T-helper 2 cell treated with Interferon-gamma antibody and Interleukin-4, amounts not matched to agents 5 μg/mL and 100 μg/mL, for 36 hours (primary cell): Measurements from ENCODE around the gene PEPD.

Experiments used
- DNase-seq: peaks from one replicate; pipeline ENCODE4 v3.0.0; 2021; ENCODE audit warnings: low spot score
- H3K27ac Mint-ChIP-seq: one replicate; pipeline ENCODE4 v1.8.0; 2021; ENCODE audit warnings: mild to moderate bottlenecking, mixed read lengths
- H3K27me3 Mint-ChIP-seq: one replicate; pipeline ENCODE4 v1.8.0; 2021; ENCODE audit warnings: low read depth, mixed read lengths
- H3K36me3 Mint-ChIP-seq: one replicate; pipeline ENCODE4 v1.8.0; 2021; ENCODE audit warnings: low read depth, mixed read lengths
- H3K4me1 Mint-ChIP-seq: one replicate; pipeline ENCODE4 v1.8.0; 2021; ENCODE audit warnings: low read depth, mixed read lengths
- H3K4me3 Mint-ChIP-seq: one replicate; pipeline ENCODE4 v1.8.0; 2022; ENCODE audit warnings: mild to moderate bottlenecking, moderate library complexity, mixed read lengths
- H3K9me3 Mint-ChIP-seq: one replicate; pipeline ENCODE4 v1.8.0; 2021; ENCODE audit warnings: mixed read lengths

Gene PEPD

DNA sequence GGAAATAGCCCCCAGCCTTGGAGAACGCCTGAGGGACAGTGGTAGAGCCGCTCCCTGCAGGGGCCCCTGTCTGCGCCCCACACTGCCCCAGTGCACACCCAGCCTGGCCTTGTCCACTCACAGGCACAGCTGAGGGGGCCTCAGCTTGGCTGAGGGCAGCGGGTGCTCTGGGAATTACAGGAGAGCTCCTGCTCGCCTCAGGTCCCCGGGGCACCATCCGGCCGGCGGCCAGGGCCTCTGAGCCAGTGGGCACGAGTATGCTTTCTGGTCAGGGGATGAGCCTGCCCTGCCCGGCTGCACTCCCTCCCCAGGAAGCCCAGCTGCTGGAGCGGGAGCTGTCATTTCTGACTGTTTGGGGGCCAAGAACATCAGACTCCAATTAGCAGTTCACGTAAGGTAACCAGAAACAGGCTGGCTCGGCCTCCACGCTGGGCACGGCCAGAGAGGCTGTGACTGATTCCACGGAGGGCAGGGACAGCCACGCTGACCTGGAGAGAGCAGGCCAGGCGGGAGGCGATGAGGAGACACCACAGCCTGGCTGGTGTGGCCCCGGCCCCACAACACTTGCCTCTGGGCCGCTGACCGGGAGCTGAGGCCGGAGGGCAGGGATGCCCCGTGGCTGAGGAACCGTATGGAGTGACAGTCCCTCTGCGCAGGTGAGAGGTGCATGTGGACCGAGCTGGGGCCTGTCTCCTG, 132.7 kb downstream of the PEPD start:
- no peaks in the 10 kb centered on the region for H3K27me3 Mint-ChIP-seq
- H3K9me3 Mint-ChIP-seq = no peaks in the 10 kb centered on the region
- H3K36me3 Mint-ChIP-seq = no peaks in the 10 kb centered on the region
- no peaks in the 10 kb centered on the region for H3K4me1 Mint-ChIP-seq
- H3K4me3 Mint-ChIP-seq = no peak overlapping the region
- no peak overlapping the region for H3K27ac Mint-ChIP-seq
- DNase-seq = no peak

DNA sequence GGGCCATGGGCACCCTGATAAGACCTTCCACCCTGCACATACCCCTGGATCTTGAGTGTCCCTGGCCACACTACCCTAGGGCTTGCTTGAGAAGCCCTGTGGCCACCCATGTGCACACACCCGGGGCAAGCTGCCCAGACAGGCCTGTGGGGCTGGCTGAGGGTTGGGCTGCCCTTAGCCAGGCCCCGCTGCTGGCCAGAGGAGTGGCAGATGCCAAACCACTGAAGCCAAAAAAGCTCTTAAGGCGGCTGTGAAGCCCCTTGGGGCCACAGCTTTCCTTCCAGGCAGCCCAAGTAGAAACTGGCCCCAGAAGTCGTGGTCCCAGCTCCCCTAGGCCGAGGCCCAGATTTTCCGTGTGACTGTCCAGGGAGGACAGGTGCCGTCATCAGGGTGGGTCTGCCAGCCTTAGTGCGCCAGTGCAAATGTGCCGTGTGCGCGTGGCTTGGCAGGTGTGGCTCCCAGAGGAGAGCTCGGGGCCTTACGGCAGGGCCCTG, 133.3 kb downstream of the PEPD start:
- Mint-ChIP-seq H3K36me3 (no peaks in the 10 kb centered on the region), H3K27me3 (no peaks in the 10 kb centered on the region), H3K4me3 (no peak overlapping the region), H3K9me3 (no peaks in the 10 kb centered on the region), H3K4me1 (no peaks in the 10 kb centered on the region), H3K27ac (no peak overlapping the region)
- DNase-seq = no peak

DNA sequence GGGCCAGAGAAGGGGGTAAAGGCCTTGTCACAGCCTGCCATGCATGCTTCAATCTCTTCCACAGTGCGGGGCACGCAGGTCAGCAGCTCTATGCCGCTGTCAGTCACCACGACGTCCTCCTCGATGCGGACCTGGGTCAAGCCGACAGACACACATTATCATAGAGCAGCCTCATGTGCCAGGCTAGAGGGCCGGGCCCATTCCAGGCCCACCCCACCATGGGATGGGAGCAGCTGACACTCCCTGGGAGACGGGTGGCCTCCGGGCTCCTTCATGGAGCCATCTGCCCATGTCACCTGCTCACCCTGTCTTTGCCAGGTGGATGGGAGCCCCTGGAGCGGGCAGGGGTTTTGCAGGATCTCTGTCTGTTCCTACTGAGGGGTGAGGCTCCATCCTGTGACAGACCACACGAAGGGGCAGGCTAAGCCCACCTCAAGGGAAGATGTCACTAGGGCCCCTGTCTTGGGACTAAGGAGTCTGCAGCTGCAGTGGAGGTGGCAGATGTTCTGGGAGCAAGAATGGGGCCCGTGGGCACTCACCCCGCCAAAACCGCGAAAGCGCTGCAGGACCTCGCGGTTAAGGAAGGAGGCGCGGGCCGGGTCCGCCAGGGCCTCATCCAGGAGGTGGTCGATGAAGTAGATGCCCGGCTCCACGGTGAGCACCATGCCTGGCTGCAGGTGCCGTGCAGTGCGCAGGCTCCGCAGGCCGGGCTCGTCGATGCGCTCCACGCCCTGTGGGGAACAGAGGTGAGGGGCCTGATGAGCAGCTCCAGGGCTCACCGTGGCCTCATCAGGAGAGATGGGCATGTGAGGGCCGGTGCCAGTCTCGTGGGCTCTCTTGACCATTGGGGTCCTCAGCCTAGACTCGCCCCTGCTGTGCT, 134.0 kb downstream of the PEPD start:
- Mint-ChIP-seq H3K27ac (no peak overlapping the region), H3K27me3 (no peaks in the 10 kb centered on the region), H3K36me3 (no peaks in the 10 kb centered on the region), H3K4me1 (no peaks in the 10 kb centered on the region), H3K4me3 (no peak overlapping the region), H3K9me3 (no peaks in the 10 kb centered on the region)
- DNase-seq = no peak

DNA sequence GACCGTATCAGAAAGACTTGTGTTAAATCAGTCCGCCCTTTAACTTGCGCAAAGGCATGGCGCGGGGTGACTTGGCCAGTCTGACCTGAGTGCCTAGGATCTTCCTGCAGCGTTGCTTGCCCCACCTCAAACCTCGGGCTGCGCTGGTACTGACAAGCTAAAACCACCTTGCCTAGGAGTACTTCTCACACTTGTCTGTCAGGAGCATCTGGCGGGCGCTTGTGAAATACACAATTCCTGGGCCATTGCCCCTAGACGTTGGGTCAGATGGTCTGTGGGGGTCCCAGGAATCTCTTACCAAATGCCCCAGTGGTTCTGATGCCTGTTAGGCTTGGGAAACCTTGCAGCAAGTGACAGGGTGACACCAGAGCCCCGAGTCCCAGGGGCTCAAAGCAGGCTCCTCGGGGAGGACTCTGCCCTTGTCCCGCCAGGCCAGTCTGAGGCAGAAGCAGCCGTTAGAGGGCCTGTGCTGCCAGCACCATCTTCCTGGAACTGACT, 135.2 kb downstream of the PEPD start:
- H3K4me3 Mint-ChIP-seq = no peak overlapping the region
- no peak overlapping the region for H3K27ac Mint-ChIP-seq
- H3K4me1 Mint-ChIP-seq = peaks cover 1% of the 10 kb centered on the region
- peaks cover 3% of the 10 kb centered on the region for H3K36me3 Mint-ChIP-seq
- no peaks in the 10 kb centered on the region for H3K27me3 Mint-ChIP-seq
- DNase-seq = no peak
- no peaks in the 10 kb centered on the region for H3K9me3 Mint-ChIP-seq

DNA sequence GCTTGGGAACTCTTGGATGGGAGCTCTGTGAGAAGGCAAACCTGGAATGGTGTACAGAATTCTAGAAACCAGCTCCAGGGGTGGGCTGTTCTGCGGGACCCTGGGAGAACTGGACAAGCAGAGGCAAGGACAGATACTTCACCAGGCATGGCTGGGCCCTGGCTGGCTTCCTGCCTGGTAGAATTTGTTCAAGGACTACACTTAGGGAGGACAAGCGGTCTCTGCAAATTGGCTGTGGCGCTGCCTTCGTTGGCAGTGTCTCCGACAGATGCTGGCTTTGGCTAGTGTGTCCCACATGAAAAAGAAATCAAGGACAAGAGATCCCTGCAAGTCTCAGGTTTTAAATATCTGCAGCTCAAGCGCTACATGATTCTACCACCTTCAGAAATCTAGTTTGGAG, 135.6 kb downstream of the PEPD start:
- DNase-seq = no peak
- no peak overlapping the region for H3K4me3 Mint-ChIP-seq
- no peaks in the 10 kb centered on the region for H3K27me3 Mint-ChIP-seq
- no peak overlapping the region for H3K27ac Mint-ChIP-seq
- no peaks in the 10 kb centered on the region for H3K9me3 Mint-ChIP-seq
- peaks cover 3% of the 10 kb centered on the region for H3K4me1 Mint-ChIP-seq
- peaks cover 6% of the 10 kb centered on the region for H3K36me3 Mint-ChIP-seq

DNA sequence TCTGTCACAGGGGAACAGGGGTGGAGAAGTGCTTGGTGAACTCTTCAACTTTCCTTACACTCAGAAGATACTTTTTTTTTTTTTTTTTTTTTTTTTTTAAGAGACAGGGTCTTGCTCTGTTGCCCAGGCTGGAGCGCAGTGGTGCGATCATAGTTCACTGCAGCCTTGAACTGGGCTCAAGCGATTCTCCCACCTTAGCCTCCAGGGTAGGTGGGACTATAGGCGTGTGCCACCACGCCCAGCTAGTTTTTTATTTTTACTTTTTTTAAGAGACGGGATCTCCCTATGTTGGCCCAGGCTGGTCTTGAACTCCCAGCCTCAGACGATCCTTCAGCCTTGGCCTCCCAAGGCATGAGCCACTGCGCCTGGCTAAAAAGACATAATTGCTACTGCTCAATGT, 136.6 kb downstream of the PEPD start:
- Mint-ChIP-seq H3K4me1 (peaks cover 4% of the 10 kb centered on the region), H3K27me3 (no peaks in the 10 kb centered on the region), H3K27ac (no peak overlapping the region), H3K4me3 (no peak overlapping the region), H3K9me3 (no peaks in the 10 kb centered on the region), H3K36me3 (peaks cover 7% of the 10 kb centered on the region)
- DNase-seq = no peak

DNA sequence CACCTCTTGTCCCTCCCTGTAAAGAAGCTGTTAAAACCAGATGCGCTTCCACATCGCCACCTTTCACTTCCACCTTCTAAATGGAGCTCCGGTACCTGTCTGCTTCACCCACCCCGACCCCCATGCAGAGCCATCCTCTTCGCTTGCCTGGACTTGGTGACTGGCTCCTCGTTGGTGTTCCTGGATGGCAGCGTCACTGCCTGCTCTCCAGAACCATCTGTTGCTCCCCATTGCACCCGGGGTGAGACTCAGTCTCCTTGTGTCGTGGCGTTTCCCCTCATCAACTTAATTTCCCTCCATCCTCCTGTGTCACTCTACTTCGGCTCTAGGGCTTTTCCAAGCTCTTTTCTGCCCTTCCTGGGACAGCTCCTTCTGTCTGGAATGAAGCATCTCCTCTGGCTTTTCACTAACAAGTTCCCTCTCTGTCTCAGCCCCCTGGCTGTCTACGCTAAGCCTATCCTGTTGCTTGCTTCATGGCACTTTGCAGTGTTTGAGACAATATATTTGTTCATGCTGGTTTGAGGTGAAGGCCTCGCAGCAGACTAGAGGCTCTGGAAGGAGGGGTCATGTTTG, 137.8 kb downstream of the PEPD start:
- peaks cover 18% of the 10 kb centered on the region for H3K36me3 Mint-ChIP-seq
- peak overlapping the region; percentile 8 for H3K27ac Mint-ChIP-seq

DNA sequence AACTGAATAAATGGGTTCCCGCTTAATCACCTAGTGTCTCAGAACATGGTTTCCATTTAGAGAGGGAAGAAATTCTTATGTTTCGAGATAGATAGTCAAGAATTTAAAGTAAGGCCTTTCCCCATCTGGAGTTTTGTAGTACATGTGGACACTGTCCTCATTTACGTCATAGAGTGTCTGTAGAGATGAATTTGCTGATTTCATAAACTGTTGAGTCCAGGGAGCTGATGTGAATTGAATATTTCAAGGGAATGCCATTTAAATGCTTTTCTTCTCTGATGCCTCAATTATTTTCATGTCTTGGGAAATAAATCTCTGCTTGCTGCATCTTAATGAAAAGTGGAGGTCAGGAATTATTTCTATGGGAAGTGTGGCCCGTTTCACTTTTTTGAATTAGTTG, 138.6 kb downstream of the PEPD start:
- no peaks in the 10 kb centered on the region for H3K9me3 Mint-ChIP-seq
- peaks cover 21% of the 10 kb centered on the region for H3K36me3 Mint-ChIP-seq
- DNase-seq = no peak
- no peaks in the 10 kb centered on the region for H3K27me3 Mint-ChIP-seq
- H3K4me3 Mint-ChIP-seq = no peak overlapping the region
- peaks cover 5% of the 10 kb centered on the region for H3K4me1 Mint-ChIP-seq
- no peak overlapping the region for H3K27ac Mint-ChIP-seq

More for the DNA sequence above, 137.8 kb downstream of the PEPD start:
- H3K4me1 Mint-ChIP-seq = peaks cover 4% of the 10 kb centered on the region
- H3K27me3 Mint-ChIP-seq = no peaks in the 10 kb centered on the region
- no peak overlapping the region for H3K4me3 Mint-ChIP-seq
- no peak for DNase-seq
- H3K9me3 Mint-ChIP-seq = no peaks in the 10 kb centered on the region

DNA sequence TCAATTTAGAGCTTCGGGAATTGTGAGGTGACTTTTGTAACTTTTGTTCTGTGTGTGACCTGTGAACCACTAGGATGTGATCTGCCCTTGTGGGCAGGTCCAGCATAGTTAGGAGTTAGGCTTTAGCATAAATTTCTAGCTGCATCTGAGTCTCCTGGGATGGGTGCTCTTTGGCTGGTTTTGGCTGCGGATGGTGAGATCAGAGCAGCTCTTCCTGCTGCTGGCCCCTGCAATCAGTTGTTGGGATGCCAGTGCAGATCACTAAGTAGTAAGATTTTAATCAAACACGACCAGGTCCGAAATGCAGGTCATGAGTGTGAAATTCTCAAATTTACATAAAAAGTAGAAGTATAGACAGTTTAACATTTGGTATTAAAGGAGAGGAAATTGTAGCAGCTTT, 139.6 kb downstream of the PEPD start:
- no peak for DNase-seq

DNA sequence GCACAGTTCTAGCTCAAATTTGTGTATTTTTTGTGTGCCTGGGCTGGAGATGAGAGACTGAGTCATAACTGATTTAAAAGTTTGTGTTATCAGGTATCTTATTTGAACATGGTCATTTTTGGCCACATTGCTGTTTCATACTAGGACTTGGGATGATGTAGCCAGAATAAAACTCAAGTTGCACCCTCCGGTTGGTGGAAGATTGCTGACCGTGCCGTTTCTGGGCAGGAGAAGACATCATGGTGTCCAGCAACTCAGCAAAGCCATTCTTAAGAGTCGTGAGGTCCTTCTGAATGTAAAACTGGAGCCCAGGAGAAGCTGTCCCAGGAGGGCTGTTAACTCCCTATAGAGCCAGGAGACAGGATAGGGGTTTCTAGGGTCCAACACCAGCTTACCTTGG, 140.5 kb downstream of the PEPD start:
- no peak for DNase-seq
- no peak overlapping the region for H3K4me3 Mint-ChIP-seq
- H3K4me1 Mint-ChIP-seq = peaks cover 18% of the 10 kb centered on the region
- H3K27me3 Mint-ChIP-seq = no peaks in the 10 kb centered on the region
- H3K27ac Mint-ChIP-seq = no peak overlapping the region
- peaks cover 22% of the 10 kb centered on the region for H3K36me3 Mint-ChIP-seq
- no peaks in the 10 kb centered on the region for H3K9me3 Mint-ChIP-seq

More for the DNA sequence above, 139.6 kb downstream of the PEPD start:
- Mint-ChIP-seq H3K4me1 (peaks cover 13% of the 10 kb centered on the region), H3K9me3 (no peaks in the 10 kb centered on the region), H3K36me3 (peaks cover 21% of the 10 kb centered on the region), H3K4me3 (no peak overlapping the region), H3K27me3 (no peaks in the 10 kb centered on the region), H3K27ac (no peak overlapping the region)

DNA sequence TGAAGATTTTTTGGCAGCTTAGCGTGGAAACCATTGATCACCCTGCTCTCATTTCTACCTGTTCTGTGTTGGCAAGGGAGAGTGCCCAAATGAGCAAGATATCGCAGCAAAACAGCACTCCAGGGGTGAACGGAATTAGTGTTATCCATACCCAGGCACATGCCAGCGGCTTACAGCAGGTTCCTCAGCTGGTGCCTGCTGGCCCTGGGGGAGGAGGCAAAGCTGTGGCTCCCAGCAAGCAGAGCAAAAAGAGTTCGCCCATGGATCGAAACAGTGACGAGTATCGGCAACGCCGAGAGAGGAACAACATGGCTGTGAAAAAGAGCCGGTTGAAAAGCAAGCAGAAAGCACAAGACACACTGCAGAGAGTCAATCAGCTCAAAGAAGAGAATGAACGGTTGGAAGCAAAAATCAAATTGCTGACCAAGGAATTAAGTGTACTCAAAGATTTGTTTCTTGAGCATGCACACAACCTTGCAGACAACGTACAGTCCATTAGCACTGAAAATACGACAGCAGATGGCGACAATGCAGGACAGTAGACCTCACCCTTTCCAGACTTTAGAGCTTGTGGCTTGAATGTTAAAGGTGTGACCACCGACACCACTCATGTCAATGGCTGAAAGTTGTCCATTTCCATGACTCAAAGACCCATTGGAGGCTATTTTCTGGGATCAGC, 142.3 kb downstream of the PEPD start:
- H3K27ac Mint-ChIP-seq = no peak overlapping the region
- DNase-seq = no peak
- H3K9me3 Mint-ChIP-seq = no peaks in the 10 kb centered on the region
- H3K27me3 Mint-ChIP-seq = no peaks in the 10 kb centered on the region
- peaks cover 34% of the 10 kb centered on the region for H3K36me3 Mint-ChIP-seq
- H3K4me3 Mint-ChIP-seq = no peak overlapping the region
- H3K4me1 Mint-ChIP-seq = peaks cover 33% of the 10 kb centered on the region

DNA sequence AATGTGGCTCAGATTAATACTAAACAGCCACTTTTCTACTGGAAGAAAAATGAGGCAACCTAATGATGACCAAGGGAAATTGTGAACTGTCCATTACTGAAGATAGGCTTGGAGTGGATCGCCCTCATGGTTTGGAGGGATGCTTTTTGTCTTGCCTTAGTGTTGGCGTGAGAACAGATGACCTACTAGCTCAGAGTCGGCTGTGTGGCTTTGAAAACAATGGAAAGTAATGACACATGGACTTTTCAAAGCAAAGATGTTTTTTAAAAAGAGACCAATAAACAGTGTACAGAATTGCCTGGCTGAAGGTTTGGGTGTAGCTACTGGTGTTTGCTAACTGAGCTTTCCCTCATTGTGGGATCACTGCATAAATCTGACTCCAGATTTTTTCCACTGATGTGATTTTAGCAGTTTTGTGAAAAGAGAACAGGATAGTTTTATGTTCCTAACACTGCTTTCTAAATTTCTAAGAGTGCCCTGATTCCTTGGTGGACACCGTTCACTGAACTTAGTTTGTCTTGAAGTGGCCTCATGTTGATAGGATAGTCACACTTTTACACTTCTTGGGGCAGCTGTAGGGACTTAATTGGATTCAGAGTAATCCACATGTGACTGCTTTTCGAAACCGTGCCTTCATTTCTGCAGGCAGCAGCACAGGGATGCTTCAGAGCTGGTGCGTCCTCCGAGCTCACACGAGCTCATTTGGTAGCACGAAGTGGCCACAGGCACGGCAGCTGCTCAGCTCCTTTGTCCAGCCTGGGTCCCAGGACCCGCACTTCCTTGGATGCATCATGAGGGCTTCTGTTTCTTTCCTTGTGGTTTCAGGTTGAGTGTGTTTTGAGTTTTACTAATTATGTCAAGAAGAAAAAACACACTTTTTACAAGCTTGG, 143.8 kb downstream of the PEPD start:
- peaks cover 38% of the 10 kb centered on the region for H3K4me1 Mint-ChIP-seq
- no peak for DNase-seq
- peaks cover 36% of the 10 kb centered on the region for H3K36me3 Mint-ChIP-seq
- H3K9me3 Mint-ChIP-seq = no peaks in the 10 kb centered on the region
- H3K27me3 Mint-ChIP-seq = no peaks in the 10 kb centered on the region
- H3K27ac Mint-ChIP-seq = no peak overlapping the region
- no peak overlapping the region for H3K4me3 Mint-ChIP-seq
